ENCODE results near the gene PPP2R2B.

PPP2R2B gene

GRCh38 chr5:146697211-146697610 lies 181.3 kb downstream of the PPP2R2B start:
- no peak for DNase-seq

- DNase-seq = no peak
Observed at GRCh38 chr5:146695646-146696045, 182.9 kb downstream of the PPP2R2B start.

- no peak for DNase-seq
Observed at GRCh38 chr5:146690880-146691355, 187.6 kb downstream of the PPP2R2B start.

- DNase-seq = no peak
Observed at GRCh38 chr5:146687630-146688029, 190.9 kb downstream of the PPP2R2B start.

GRCh38 chr5:146683861-146684260 lies 194.7 kb downstream of the PPP2R2B start:
- DNase-seq = no peak

GRCh38 chr5:146682899-146683532 lies 195.5 kb downstream of the PPP2R2B start:
- DNase-seq = no peak

GRCh38 chr5:146681585-146682105 lies 196.9 kb downstream of the PPP2R2B start:
- no peak for DNase-seq

GRCh38 chr5:146680846-146681584 lies 197.5 kb downstream of the PPP2R2B start:
- no peak for DNase-seq

GRCh38 chr5:146675636-146676035 lies 202.9 kb downstream of the PPP2R2B start:
- DNase-seq = no peak

- DNase-seq = no peak
Observed at GRCh38 chr5:146672866-146673265, 205.7 kb downstream of the PPP2R2B start.

- no peak for DNase-seq
Observed at GRCh38 chr5:146671561-146672295, 206.8 kb downstream of the PPP2R2B start.

- DNase-seq = peak; percentile 10
Observed at GRCh38 chr5:146669656-146670055, 208.9 kb downstream of the PPP2R2B start.

GRCh38 chr5:146667633-146668272 lies 210.8 kb downstream of the PPP2R2B start:
- DNase-seq = peak; percentile 30

- DNase-seq = no peak
Observed at GRCh38 chr5:146662229-146662628, 216.3 kb downstream of the PPP2R2B start.

- no peak for DNase-seq
Observed at GRCh38 chr5:146660376-146660960, 218.1 kb downstream of the PPP2R2B start.

GRCh38 chr5:146659961-146660360 lies 218.6 kb downstream of the PPP2R2B start:
- no peak for DNase-seq

- DNase-seq = no peak
Observed at GRCh38 chr5:146656703-146657102, 221.9 kb downstream of the PPP2R2B start.

GRCh38 chr5:146653560-146653959 lies 225.0 kb downstream of the PPP2R2B start:
- DNase-seq = no peak

GRCh38 chr5:146652547-146652946 lies 226.0 kb downstream of the PPP2R2B start:
- no peak for DNase-seq

- peak; percentile 1 for DNase-seq
Observed at GRCh38 chr5:146647656-146648199, 230.8 kb downstream of the PPP2R2B start.

- no peak for DNase-seq
Observed at GRCh38 chr5:146646441-146646840, 232.1 kb downstream of the PPP2R2B start.

GRCh38 chr5:146645342-146645741 lies 233.2 kb downstream of the PPP2R2B start:
- DNase-seq = no peak

Measured in fibroblast of skin of abdomen (primary cell).